Activated naive CD4-positive, alpha-beta T cell (primary cell): ENCODE measurements around the gene PTGDR2.

Source experiments
- DNase-seq, 4 experiments: peaks; one replicate each; lab custom pipeline; 2025; lab: John Stamatoyannopoulos, UW

The PTGDR2 gene

GRCh38 chr11:60855726-60856633, at the start of gene PTGDR2:
PTGDR2 (minus strand) TSS chr11:60855950; CDS start chr11:60853722, 2,228 bp downstream.
- no peak for DNase-seq

- no peak for DNase-seq
Observed at GRCh38 chr11:60905047-60905446, 49.3 kb upstream of the PTGDR2 start.

- DNase-seq, result no peak
Observed at GRCh38 chr11:60902625-60903024, 46.9 kb upstream of the PTGDR2 start.

- DNase-seq, result no peak
Observed at GRCh38 chr11:60900673-60901404, 45.1 kb upstream of the PTGDR2 start.

- DNase-seq, result no peak
Observed at GRCh38 chr11:60899977-60900376, 44.2 kb upstream of the PTGDR2 start.

GRCh38 chr11:60899046-60899936, 43.5 kb upstream of the PTGDR2 start:
- DNase-seq, result no peak

GRCh38 chr11:60897496-60897895, 41.7 kb upstream of the PTGDR2 start:
- DNase-seq, result no peak

GRCh38 chr11:60895687-60896086, 39.9 kb upstream of the PTGDR2 start:
- DNase-seq, result no peak

GRCh38 chr11:60891103-60891741, 35.5 kb upstream of the PTGDR2 start:
- no peak for DNase-seq

GRCh38 chr11:60890696-60891095, 34.9 kb upstream of the PTGDR2 start:
- DNase-seq, result no peak

- DNase-seq, result no peak
Observed at GRCh38 chr11:60889869-60890311, 34.1 kb upstream of the PTGDR2 start.

GRCh38 chr11:60887556-60887955, 31.8 kb upstream of the PTGDR2 start:
- DNase-seq, result no peak

GRCh38 chr11:60880643-60881282, 25.0 kb upstream of the PTGDR2 start:
- no peak for DNase-seq

- no peak for DNase-seq
Observed at GRCh38 chr11:60879971-60880588, 24.3 kb upstream of the PTGDR2 start.

- no peak for DNase-seq
Observed at GRCh38 chr11:60879104-60879503, 23.4 kb upstream of the PTGDR2 start.

- no peak for DNase-seq
Observed at GRCh38 chr11:60878245-60879101, 22.7 kb upstream of the PTGDR2 start.

- DNase-seq, result no peak
Observed at GRCh38 chr11:60876168-60876485, 20.4 kb upstream of the PTGDR2 start.

- no peak for DNase-seq
Observed at GRCh38 chr11:60875366-60876167, 19.8 kb upstream of the PTGDR2 start.
